ENCODE data around the gene FZR1.

GRCh38 chr19:3503036-3503572 is 3.0 kb upstream of the FZR1 start:
- TF ChIP-seq CTCF (conservative IDR thresholded peaks at IDR 0.05; ENCODE audit: low read length) (no peak), EZH2phosphoT487 (IDR thresholded peaks at IDR 0.05; ENCODE audit: borderline replicate concordance, low read depth, low read length) (no peak)

Measured in OCI-LY7 (cell line).